ENCODE measurements around the gene PDXP.

Gene PDXP

GRCh38 chr22:37703906-37704305 lies 45.4 kb downstream of the PDXP start:
- DNase-seq: no peak

- no peak for DNase-seq
Measured at GRCh38 chr22:37704645-37705044, 46.1 kb downstream of the PDXP start.

- no peak for DNase-seq
Measured at GRCh38 chr22:37705205-37705604, 46.7 kb downstream of the PDXP start.

GRCh38 chr22:37708580-37709444 lies 50.3 kb downstream of the PDXP start:
- peak; percentile 35 for DNase-seq

DNA sequence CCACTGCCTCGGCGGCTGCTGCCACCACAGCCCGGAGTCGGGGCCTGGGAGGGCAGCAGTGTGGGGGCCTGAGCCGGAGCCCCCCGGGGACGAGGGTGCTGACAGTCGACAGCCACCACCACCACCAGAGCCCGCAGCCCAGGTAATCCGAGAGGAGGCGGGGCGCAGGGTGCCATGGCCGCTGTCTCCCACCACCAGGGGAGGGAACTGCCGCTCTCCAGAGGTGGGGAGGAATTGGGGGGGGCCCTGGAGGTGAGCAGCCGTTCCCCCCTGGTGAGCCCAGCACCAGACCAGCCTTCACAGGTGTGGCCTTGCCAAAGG lies 50.9 kb downstream of the PDXP start:
- DNase-seq: peak; percentile 35

DNA sequence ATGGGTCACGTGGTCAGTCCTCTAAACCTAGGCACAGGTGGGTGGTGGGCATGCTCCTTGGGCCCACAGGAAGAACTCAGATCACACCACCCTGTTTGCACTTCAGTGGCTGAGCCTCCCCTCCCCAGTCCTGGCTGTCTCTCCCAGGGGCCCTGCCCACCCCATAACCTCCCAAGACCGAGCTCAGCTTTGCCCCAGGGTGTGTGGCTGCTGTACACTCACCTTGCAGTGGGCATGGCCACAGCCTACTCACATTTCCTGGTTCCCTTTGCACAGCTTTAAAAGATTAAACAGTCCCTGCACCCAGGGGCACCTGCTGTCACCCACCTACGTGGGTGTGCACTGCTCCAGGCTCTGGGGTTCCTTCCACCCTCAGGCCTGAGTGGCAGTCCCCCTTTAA lies 52.2 kb downstream of the PDXP start:
- DNase-seq: no peak

- DNase-seq: no peak
Measured at GRCh38 chr22:37711490-37711889, 53.0 kb downstream of the PDXP start.

DNA sequence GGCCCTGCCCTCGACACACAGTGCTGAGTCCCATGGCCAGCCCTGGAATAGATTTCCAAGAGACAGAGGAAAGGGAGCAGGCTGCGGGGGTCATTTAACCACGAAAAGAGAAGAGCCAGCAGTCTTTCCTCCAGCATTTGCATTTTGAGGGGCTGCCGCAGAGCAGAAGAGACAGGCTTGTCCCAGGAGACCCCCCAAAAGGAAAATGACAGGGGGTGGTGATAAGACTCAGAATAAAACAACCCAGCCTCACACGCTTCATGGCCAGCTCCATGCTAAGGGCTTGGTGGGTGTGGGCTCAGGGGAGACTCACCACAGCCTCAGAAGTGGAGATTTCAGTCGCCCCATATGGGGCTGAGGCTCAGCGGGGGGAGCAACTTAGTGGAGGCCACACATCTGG lies 55.2 kb downstream of the PDXP start:
- DNase-seq: no peak

DNA sequence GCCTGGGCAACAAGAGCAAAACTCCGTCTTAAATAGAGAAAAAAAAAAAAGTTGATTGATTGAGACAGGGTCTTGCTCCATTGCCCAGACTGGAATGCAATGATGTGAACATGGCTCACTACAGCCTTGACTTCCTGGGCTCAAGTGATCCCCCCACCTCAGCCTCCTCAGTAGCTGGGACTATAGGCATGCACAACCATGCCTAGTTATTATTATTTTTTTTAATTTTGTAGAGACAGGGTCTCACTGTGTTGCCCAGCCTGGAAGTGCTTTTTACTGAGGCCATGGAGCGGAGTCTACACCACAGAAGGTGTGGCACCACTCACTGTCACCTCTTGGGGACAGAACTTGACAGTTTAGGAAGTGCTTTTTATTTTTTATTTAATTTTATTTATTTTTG lies 56.1 kb downstream of the PDXP start:
- DNase-seq: no peak

GRCh38 chr22:37715760-37716159 lies 57.2 kb downstream of the PDXP start:
- DNase-seq: no peak
